Gastrocnemius medialis (tissue), 4 donors: Measurements from ENCODE around the gene DYSF. TPM values are rescaled to one million over a fixed set of nuclear protein-coding genes. Genes with fewer than 3 reads are reported as not detected.

ENCODE experiments used
- ATAC-seq, 2 donors: fragments of 150-250 bp; one replicate each; pipeline ENCODE4 v1.9.1; 2016
- DNase-seq, 2 donors: peaks; one replicate each; pipeline ENCODE4 v3.0.0-alpha.2; 2019
- H3K27ac ChIP-seq, 4 donors: fragments of 200-600 bp; sonication (generic); 1 replicate in 1 of 4; 2 replicates in 3 of 4; pipeline ENCODE4 v1.5.1; 2016 to 2018; ENCODE audit warnings: mild to moderate bottlenecking in 2 of 4, moderate library complexity in 1 of 4
- H3K27me3 ChIP-seq, 3 donors: fragments of 200-600 bp; sonication (generic) in 2 of 3; 1 replicate in 1 of 3; 2 replicates in 2 of 3; pipeline versions ENCODE4 v1.5.1 to v1.6.0; 2016 to 2019; ENCODE audit warnings: mild to moderate bottlenecking in 1 of 3, moderate library complexity in 1 of 3
- H3K36me3 ChIP-seq, 2 donors: fragments of 200-600 bp; sonication (generic) in 1 of 2; one replicate each; pipeline ENCODE4 v1.5.1; 2017 to 2018
- H3K4me1 ChIP-seq, 2 donors: fragments of 200-600 bp; sonication (generic) in 1 of 2; one replicate each; pipeline ENCODE4 v1.5.1; 2016 to 2017; ENCODE audit warnings: mild to moderate bottlenecking in 2 of 2
- H3K4me3 ChIP-seq, 4 donors: fragments of 200-600 bp; sonication (generic) in 3 of 4; 1 replicate in 1 of 4; 2 replicates in 3 of 4; pipeline ENCODE4 v1.5.1; 2016 to 2019; ENCODE audit warnings: mild to moderate bottlenecking in 2 of 4
- H3K9me3 ChIP-seq, 3 donors: fragments of 200-600 bp; sonication (generic) in 2 of 3; 1 replicate in 1 of 3; 2 replicates in 2 of 3; pipeline ENCODE4 v1.5.1; 2016 to 2019
- CTCF ChIP-seq, 5 experiments: fragments of 450-650 bp in 3 of 5; fragments of 200-600 bp in 2 of 5; sonication (generic) in 2 of 5; IDR thresholded peaks in 4 of 5; conservative IDR thresholded peaks in 1 of 5; 1 replicate in 4 of 5; 2 replicates in 1 of 5; pipeline ENCODE4 v1.5.1; 2016 to 2019; ENCODE audit warnings: antibody characterized with exemption in 5 of 5, mild to moderate bottlenecking in 3 of 5, moderate library complexity in 3 of 5
- POLR2A ChIP-seq, 2 donors: fragments of 450-650 bp; IDR thresholded peaks; one replicate each; pipeline ENCODE4 v1.6.1; 2017; ENCODE audit warnings: antibody characterized with exemption in 2 of 2, mild to moderate bottlenecking in 2 of 2, moderate library complexity in 2 of 2
- in situ Hi-C, 4 donors: fragments of 200-750 bp; cut with MboI; loops; one replicate each; pipeline versions ENCODE4 v1.15.0 to v1.8.0; 2017; ENCODE audit warnings: low sequenced_read_pairs in 4 of 4
- intact Hi-C: fragments of 100-400 bp; cut with DNase I; formaldehyde crosslinking; loops from one replicate; pipeline ENCODE4 v1.15.1; 2023; ENCODE audit warnings: low total_unique reads
- total RNA-seq, 4 donors: library from RNA; depleted of rRNA; stranded (reverse); fragments of >200 nt; gene quantifications; one replicate each; pipeline versions ENCODE4 v1.1.0 to v1.2.3, GENCODE V29; 2016

DYSF gene
- total RNA-seq, 4 donors from 2014 or later, result 40.7 to 267 (median 153) TPM

- in situ Hi-C loops, result loop anchor here in 2 of 4 donors (25.0 kb wide), 1 partner anchor 1027 kb away; no protein-coding TSS in a partner anchor
- H3K9me3 ChIP-seq, result no peaks in the 10 kb centered on the region
- intact Hi-C loops, result no loop called here
- ATAC-seq, result no peak
- TF ChIP-seq POLR2A (IDR thresholded peaks at IDR 0.05), result no peak
- TF ChIP-seq CTCF (IDR thresholded peaks at IDR 0.05 in 4 of 5, conservative IDR thresholded peaks at IDR 0.05 in 1 of 5), result no peak
- H3K4me3 ChIP-seq, result no peak overlapping the region
- peaks cover 0 to 7% of the 10 kb centered on the region in 2 donors for H3K4me1 ChIP-seq
- no peak for DNase-seq
- H3K27me3 ChIP-seq, result no peaks in the 10 kb centered on the region
- H3K36me3 ChIP-seq, result peaks cover 0 to 73% of the 10 kb centered on the region in 2 donors
- H3K27ac ChIP-seq, result no peak overlapping the region
Measured at GRCh38 chr2:71559828-71560637, 106.7 kb downstream of the DYSF start.

GRCh38 chr2:71560638-71561011 is 107.3 kb downstream of the DYSF start:
- DNase-seq, result no peak
- intact Hi-C loops, result no loop called here
- Histone ChIP-seq H3K36me3 (peaks cover 0 to 73% of the 10 kb centered on the region in 2 donors), H3K27ac (no peak overlapping the region), H3K4me1 (peaks cover 0 to 6% of the 10 kb centered on the region in 2 donors), H3K4me3 (no peak overlapping the region), H3K27me3 (no peaks in the 10 kb centered on the region), H3K9me3 (no peaks in the 10 kb centered on the region)
- no peak for ATAC-seq
- TF ChIP-seq POLR2A (IDR thresholded peaks at IDR 0.05), result no peak
- TF ChIP-seq CTCF (IDR thresholded peaks at IDR 0.05 in 4 of 5, conservative IDR thresholded peaks at IDR 0.05 in 1 of 5), result no peak
- in situ Hi-C loops, result loop anchor here in 2 of 4 donors (25.0 kb wide), 1 partner anchor 1027 kb away; no protein-coding TSS in a partner anchor

GRCh38 chr2:71561441-71562267 is 108.3 kb downstream of the DYSF start:
- no peaks in the 10 kb centered on the region for H3K9me3 ChIP-seq
- intact Hi-C loops (no loop called here), in situ Hi-C loops (loop anchor here in 2 of 4 donors (25.0 kb wide), 1 partner anchor 1026 kb away; no protein-coding TSS in a partner anchor)
- H3K4me3 ChIP-seq, result no peak overlapping the region
- ATAC-seq, result no peak
- TF ChIP-seq CTCF (IDR thresholded peaks at IDR 0.05 in 4 of 5, conservative IDR thresholded peaks at IDR 0.05 in 1 of 5) (no peak), POLR2A (IDR thresholded peaks at IDR 0.05) (no peak)
- no peak overlapping the region for H3K27ac ChIP-seq
- no peak for DNase-seq
- H3K36me3 ChIP-seq, result peaks cover 0 to 71% of the 10 kb centered on the region in 2 donors
- no peaks in the 10 kb centered on the region for H3K27me3 ChIP-seq
- no peaks in the 10 kb centered on the region for H3K4me1 ChIP-seq

GRCh38 chr2:71562518-71562917 is 109.2 kb downstream of the DYSF start:
- H3K9me3 ChIP-seq, result no peaks in the 10 kb centered on the region
- ATAC-seq (no peak), DNase-seq (no peak)
- in situ Hi-C loops (loop anchor here in 2 of 4 donors (25.0 kb wide), 1 partner anchor 1025 kb away; no protein-coding TSS in a partner anchor), intact Hi-C loops (no loop called here)
- TF ChIP-seq CTCF (IDR thresholded peaks at IDR 0.05 in 4 of 5, conservative IDR thresholded peaks at IDR 0.05 in 1 of 5) (no peak), POLR2A (IDR thresholded peaks at IDR 0.05) (no peak)
- no peak overlapping the region for H3K27ac ChIP-seq
- no peaks in the 10 kb centered on the region for H3K4me1 ChIP-seq
- no peaks in the 10 kb centered on the region for H3K27me3 ChIP-seq
- H3K36me3 ChIP-seq, result peaks cover 0 to 76% of the 10 kb centered on the region in 2 donors
- no peak overlapping the region for H3K4me3 ChIP-seq
